ENCODE results near the gene KCNK18.
"Not testable (repeated sequence)": the region's sequence is repeated elsewhere in the genome, so short reads cannot be mapped to it uniquely, and the experiment has no call there.

Gene KCNK18

GRCh38 chr10:117224881-117225280 lies 27.6 kb downstream of the KCNK18 start:
- Histone ChIP-seq H3K4me3 (ENCODE audit: low read depth, low read length) (no peak overlapping the region), H3K9me3 (ENCODE audit: control insufficient read depth, insufficient read depth, low read length) (no peaks in the 10 kb centered on the region), H3K4me1 (ENCODE audit: control insufficient read depth, insufficient read depth, low read length) (no peaks in the 10 kb centered on the region), H3K9ac (ENCODE audit: low read depth, low read length) (no peak overlapping the region), H3K27me3 (ENCODE audit: control insufficient read depth, insufficient read depth, low read length) (no peaks in the 10 kb centered on the region), H3K36me3 (ENCODE audit: control insufficient read depth, insufficient read depth, low read length) (no peaks in the 10 kb centered on the region)

DNA sequence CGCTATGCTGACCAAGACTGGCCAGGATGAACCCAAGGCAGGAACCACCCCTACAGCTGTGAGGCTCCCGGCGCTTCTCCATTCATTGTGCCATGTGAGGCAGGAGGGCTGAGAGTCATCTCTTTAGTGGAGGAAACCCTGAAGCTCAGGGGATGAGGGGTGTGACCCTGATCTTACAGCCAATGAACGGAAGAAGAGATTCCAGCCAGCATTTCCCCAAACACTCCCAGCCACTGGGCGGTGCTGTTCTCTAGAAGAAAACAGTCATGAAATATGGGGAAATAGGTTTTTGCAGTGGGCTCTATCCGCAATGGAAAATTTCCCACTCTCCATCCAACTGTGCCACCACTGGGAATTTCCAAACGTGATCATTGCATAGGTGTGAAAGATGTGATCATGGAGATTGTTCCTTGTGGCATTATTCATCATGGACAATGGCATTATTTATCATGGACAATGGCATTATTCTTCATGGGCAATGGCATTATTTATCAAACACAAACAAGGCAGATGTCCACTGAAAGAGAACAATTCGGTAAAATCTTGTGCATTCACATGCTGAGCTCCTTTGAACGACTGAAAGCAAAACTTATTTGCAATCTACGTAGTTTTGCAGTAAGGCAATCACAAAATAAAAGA lies 29.6 kb downstream of the KCNK18 start:
- Histone ChIP-seq H3K4me3 (ENCODE audit: low read depth, low read length) (no peak overlapping the region), H3K4me1 (ENCODE audit: control insufficient read depth, insufficient read depth, low read length) (no peaks in the 10 kb centered on the region), H3K27me3 (ENCODE audit: control insufficient read depth, insufficient read depth, low read length) (no peaks in the 10 kb centered on the region), H3K36me3 (ENCODE audit: control insufficient read depth, insufficient read depth, low read length) (no peaks in the 10 kb centered on the region), H3K9ac (ENCODE audit: low read depth, low read length) (no peak overlapping the region), H3K9me3 (ENCODE audit: control insufficient read depth, insufficient read depth, low read length) (no peaks in the 10 kb centered on the region)

GRCh38 chr10:117228210-117228609 lies 30.9 kb downstream of the KCNK18 start:
- no peak overlapping the region for H3K9ac ChIP-seq (ENCODE audit: low read depth, low read length)
- no peaks in the 10 kb centered on the region for H3K9me3 ChIP-seq (ENCODE audit: control insufficient read depth, insufficient read depth, low read length)
- no peaks in the 10 kb centered on the region for H3K27me3 ChIP-seq (ENCODE audit: control insufficient read depth, insufficient read depth, low read length)
- H3K36me3 ChIP-seq (ENCODE audit: control insufficient read depth, insufficient read depth, low read length), result no peaks in the 10 kb centered on the region
- no peaks in the 10 kb centered on the region for H3K4me1 ChIP-seq (ENCODE audit: control insufficient read depth, insufficient read depth, low read length)
- H3K4me3 ChIP-seq (ENCODE audit: low read depth, low read length), result no peak overlapping the region

- H3K27me3 ChIP-seq (ENCODE audit: control insufficient read depth, insufficient read depth, low read length), result not testable (repeated sequence)
Measured at GRCh38 chr10:117230107-117230506, 32.8 kb downstream of the KCNK18 start.

GRCh38 chr10:117237401-117237991 lies 40.2 kb downstream of the KCNK18 start:
- H3K36me3 ChIP-seq (ENCODE audit: control insufficient read depth, insufficient read depth, low read length), result peaks cover 2% of the 10 kb centered on the region
- H3K27me3 ChIP-seq (ENCODE audit: control insufficient read depth, insufficient read depth, low read length), result peaks cover 9% of the 10 kb centered on the region
- no peaks in the 10 kb centered on the region for H3K9me3 ChIP-seq (ENCODE audit: control insufficient read depth, insufficient read depth, low read length)

More at GRCh38 chr10:117230107-117230506, 32.8 kb downstream of the KCNK18 start:
- H3K4me3 ChIP-seq (ENCODE audit: low read depth, low read length); H3K4me1 ChIP-seq (ENCODE audit: control insufficient read depth, insufficient read depth, low read length); H3K9me3 ChIP-seq (ENCODE audit: control insufficient read depth, insufficient read depth, low read length); H3K9ac ChIP-seq (ENCODE audit: low read depth, low read length); H3K36me3 ChIP-seq (ENCODE audit: control insufficient read depth, insufficient read depth, low read length): not testable (repeated sequence)

DNA sequence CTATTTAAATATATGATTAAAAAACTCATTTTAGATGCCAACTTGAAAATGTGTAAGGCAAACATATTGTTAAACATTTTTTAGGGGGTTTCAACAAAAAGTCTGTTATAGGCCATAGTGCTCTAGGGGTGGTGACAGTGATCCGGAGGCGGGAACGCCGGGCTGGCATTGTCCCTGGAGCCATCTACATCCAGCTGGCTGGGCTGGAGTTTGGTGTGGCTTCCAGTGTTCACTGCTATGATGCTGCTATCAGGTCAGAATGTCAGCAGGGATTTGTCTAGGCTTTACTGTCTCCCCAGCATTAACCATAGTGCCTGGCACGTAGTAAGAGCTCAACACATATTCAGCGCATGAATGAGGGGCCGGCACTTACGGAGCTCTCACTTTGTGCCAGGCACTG lies 41.8 kb downstream of the KCNK18 start:
- H3K36me3 ChIP-seq (ENCODE audit: control insufficient read depth, insufficient read depth, low read length), result peaks cover 2% of the 10 kb centered on the region
- H3K9ac ChIP-seq (ENCODE audit: low read depth, low read length), result no peak overlapping the region
- peaks cover 22% of the 10 kb centered on the region for H3K27me3 ChIP-seq (ENCODE audit: control insufficient read depth, insufficient read depth, low read length)
- H3K4me1 ChIP-seq (ENCODE audit: control insufficient read depth, insufficient read depth, low read length), result peaks cover 3% of the 10 kb centered on the region
- H3K9me3 ChIP-seq (ENCODE audit: control insufficient read depth, insufficient read depth, low read length), result no peaks in the 10 kb centered on the region
- no peak overlapping the region for H3K4me3 ChIP-seq (ENCODE audit: low read depth, low read length)

More at GRCh38 chr10:117237401-117237991, 40.2 kb downstream of the KCNK18 start:
- Histone ChIP-seq H3K4me3 (ENCODE audit: low read depth, low read length) (no peak overlapping the region), H3K9ac (ENCODE audit: low read depth, low read length) (no peak overlapping the region), H3K4me1 (ENCODE audit: control insufficient read depth, insufficient read depth, low read length) (peaks cover 3% of the 10 kb centered on the region)

DNA sequence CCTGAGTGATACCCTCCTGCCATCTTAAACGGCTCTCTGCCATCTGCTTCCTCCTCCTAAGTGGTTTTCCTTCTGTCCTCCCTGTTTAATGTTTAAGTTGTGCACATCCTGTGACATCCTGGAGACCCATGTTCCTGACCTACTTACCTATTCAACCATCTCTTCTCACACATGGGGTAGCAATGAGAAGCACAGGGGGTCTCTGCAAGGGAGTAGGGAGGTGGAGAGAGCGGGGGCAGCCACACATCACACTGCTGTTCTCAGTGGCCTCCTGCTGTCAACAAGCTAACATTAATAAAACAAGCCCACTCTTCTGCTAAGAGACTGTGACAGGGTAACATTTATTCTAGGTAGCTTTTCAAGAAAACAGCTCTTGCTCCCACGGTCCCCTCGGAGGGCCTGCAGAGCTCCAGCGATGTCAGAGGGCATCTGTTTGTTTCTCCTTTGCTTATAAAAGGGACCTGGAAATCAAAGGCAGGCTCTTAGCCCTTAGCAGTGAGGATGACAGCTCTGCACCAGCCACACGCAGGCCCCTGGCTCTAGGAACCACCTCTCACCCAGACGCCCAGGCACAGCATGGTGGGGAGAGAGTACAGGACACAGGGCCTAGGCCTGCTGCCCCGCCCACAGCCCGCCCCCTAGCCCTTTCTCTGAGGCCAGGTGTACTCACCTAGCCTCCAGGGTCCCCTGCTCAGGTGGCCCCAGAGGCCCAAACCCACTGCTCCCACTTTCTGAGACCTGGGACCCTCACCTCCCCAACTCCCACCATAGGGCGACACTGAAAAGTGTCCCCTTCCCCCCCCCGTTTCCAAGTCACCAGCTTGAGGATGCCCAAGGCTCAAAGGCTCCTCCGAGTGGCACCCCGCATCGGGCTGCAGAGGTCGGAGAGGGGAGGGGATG lies 42.7 kb downstream of the KCNK18 start:
- Histone ChIP-seq H3K27me3 (ENCODE audit: control insufficient read depth, insufficient read depth, low read length) (peaks cover 27% of the 10 kb centered on the region), H3K4me1 (ENCODE audit: control insufficient read depth, insufficient read depth, low read length) (peaks cover 3% of the 10 kb centered on the region), H3K4me3 (ENCODE audit: low read depth, low read length) (peak overlapping the region; percentile 87), H3K9me3 (ENCODE audit: control insufficient read depth, insufficient read depth, low read length) (no peaks in the 10 kb centered on the region), H3K9ac (ENCODE audit: low read depth, low read length) (peak overlapping the region; percentile 54), H3K36me3 (ENCODE audit: control insufficient read depth, insufficient read depth, low read length) (peaks cover 2% of the 10 kb centered on the region)

DNA sequence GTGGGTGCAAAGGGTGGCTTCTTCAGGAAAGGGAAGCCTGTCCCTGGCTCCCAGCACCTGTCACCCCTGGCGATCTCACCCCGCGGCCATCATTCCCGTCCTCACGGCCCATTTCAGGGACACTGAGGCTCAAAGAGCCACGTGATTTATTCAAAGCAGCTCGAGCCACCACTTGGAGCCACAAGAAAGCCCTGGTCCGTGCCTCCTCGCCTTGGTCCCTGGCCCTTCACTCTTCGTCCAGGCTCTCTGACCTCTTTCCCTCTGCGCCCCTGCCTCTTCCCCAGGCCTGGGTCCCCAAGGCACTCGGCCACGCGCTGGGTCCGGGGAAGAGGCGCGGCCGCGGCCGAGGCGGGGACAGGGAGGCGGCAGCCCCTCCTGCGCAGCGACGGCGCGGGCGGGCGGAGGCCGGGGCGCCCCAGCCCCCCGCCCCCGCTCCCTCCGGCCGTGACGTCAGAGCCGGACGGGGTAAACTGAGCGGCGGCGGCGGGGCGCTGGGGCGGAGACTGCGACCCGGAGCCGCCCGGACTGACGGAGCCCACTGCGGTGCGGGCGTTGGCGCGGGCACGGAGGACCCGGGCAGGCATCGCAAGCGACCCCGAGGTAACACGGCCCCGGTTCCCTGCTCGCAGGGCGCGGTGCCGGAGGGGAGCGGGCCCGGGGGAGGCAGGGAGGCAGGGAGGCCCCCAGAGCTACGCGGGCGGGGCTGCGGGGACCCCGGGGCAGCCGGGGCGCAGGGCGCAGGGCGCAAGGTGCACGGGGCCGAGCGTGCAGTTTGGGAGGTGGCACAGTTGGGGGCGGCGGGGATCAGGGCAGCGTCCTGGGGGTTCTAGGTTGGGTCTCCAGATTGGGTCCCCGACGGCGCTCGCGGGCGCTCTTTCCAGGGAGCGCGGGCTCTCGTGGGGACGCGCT lies 43.6 kb downstream of the KCNK18 start, which contains the start of gene SLC18A2:
Gene SLC18A2, plus strand, starts transcription at position 494 of the 909 bp plus-strand sequence. CDS start 580 bp downstream, outside the sequence.
- H3K4me3 ChIP-seq (ENCODE audit: low read depth, low read length), result peak within 1 kb of the TSS; percentile 87
- peaks cover 2% of the 10 kb centered on the region for H3K36me3 ChIP-seq (ENCODE audit: control insufficient read depth, insufficient read depth, low read length)
- H3K4me1 ChIP-seq (ENCODE audit: control insufficient read depth, insufficient read depth, low read length), result peaks cover 3% of the 10 kb centered on the region
- peak within 1 kb of the TSS; percentile 54 for H3K9ac ChIP-seq (ENCODE audit: low read depth, low read length)
- H3K27me3 ChIP-seq (ENCODE audit: control insufficient read depth, insufficient read depth, low read length), result peaks cover 27% of the 10 kb centered on the region
- no peaks in the 10 kb centered on the region for H3K9me3 ChIP-seq (ENCODE audit: control insufficient read depth, insufficient read depth, low read length)

DNA sequence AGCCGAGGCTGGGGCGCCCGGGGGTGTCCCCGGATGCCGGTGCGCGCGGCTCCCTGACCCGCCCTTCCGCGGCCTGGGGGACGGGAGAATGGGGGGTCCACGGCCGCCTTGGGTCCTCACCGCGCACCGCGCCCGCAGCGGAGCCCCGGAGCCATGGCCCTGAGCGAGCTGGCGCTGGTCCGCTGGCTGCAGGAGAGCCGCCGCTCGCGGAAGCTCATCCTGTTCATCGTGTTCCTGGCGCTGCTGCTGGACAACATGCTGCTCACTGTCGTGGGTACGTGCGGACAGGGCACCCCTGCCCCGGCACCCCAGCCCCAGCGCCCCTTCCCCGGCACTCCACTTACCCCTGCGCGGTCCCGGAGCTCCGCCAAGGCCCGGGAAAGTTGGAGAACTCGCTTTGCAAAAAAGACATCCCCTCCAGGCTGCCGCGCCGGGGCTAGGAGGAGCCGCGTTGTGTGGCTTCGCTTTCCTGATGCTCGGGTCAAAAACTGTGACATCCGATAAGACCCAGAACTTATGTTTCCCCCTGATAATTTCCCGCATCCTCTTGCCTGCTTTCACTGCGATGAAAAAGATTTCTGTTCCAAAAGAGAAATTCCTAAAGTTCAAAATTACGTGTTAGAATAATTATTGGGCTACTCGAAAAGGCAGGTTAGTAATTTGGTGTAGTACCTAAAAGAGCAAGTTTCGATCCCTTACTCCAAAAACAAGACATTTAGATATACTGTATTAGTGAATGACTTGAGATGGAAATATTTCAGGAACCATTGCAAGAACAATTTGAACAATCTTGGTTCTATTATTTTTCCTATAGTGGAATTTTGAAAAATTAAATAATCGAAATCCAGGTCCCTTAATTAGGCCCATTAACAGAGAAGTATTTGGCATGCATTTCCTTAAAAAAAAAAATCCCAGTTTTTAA lies 44.5 kb downstream of the KCNK18 start:
- peak overlapping the region; percentile 87 for H3K4me3 ChIP-seq (ENCODE audit: low read depth, low read length)
- peaks cover 27% of the 10 kb centered on the region for H3K27me3 ChIP-seq (ENCODE audit: control insufficient read depth, insufficient read depth, low read length)
- H3K36me3 ChIP-seq (ENCODE audit: control insufficient read depth, insufficient read depth, low read length), result peaks cover 2% of the 10 kb centered on the region
- no peaks in the 10 kb centered on the region for H3K9me3 ChIP-seq (ENCODE audit: control insufficient read depth, insufficient read depth, low read length)
- peaks cover 3% of the 10 kb centered on the region for H3K4me1 ChIP-seq (ENCODE audit: control insufficient read depth, insufficient read depth, low read length)
- no peak overlapping the region for H3K9ac ChIP-seq (ENCODE audit: low read depth, low read length)

DNA sequence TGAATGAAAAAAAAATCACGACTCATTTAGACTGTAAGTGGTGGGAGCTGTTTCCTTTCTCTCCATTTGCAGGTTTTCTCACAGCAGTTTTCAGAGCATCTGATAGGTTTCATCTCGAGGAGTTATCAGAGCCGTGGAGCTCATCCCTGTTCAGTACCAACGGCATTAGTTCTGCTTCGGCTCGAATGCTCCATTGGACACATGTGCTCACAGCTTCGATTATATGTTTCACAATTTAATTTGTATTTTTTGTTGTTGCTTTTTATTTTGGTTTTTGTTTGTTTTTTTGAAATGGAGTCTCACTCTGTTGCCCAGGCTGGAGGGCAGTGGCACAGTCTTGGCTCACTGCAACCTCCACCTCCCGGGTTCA lies 45.2 kb downstream of the KCNK18 start:
- Histone ChIP-seq H3K4me3 (ENCODE audit: low read depth, low read length) (no peak overlapping the region), H3K36me3 (ENCODE audit: control insufficient read depth, insufficient read depth, low read length) (peaks cover 2% of the 10 kb centered on the region), H3K9me3 (ENCODE audit: control insufficient read depth, insufficient read depth, low read length) (no peaks in the 10 kb centered on the region), H3K4me1 (ENCODE audit: control insufficient read depth, insufficient read depth, low read length) (peaks cover 3% of the 10 kb centered on the region), H3K9ac (ENCODE audit: low read depth, low read length) (no peak overlapping the region), H3K27me3 (ENCODE audit: control insufficient read depth, insufficient read depth, low read length) (peaks cover 27% of the 10 kb centered on the region)
